Mesenchymal stem cell (in vitro differentiated cells and primary cell): ENCODE data around the gene GRM1.

Experiments
- DNase-seq: peaks from one replicate; pipeline ENCODE4 v3.0.0-alpha.2; 2013
- H2AFZ ChIP-seq: one replicate; pipeline ENCODE4 v1.6.1; 2013; ENCODE audit warnings: low read depth, mild to moderate bottlenecking, control low read depth, inconsistent platforms, low read length, moderate library complexity
- H2AK5ac ChIP-seq: 2 replicates; pipeline ENCODE4 v1.6.1; 2013; ENCODE audit warnings: low read length, moderate library complexity, mild to moderate bottlenecking, inconsistent platforms; ENCODE audit not compliant: severe bottlenecking
- H2BK120ac ChIP-seq: one replicate; pipeline ENCODE4 v1.6.1; 2013; ENCODE audit warnings: low read depth, mild to moderate bottlenecking, inconsistent platforms, low read length, moderate library complexity
- H2BK12ac ChIP-seq, 2 experiments: one replicate each; pipeline ENCODE4 v1.6.1; 2013; ENCODE audit warnings: inconsistent platforms in 2 of 2, low read length in 2 of 2, mild to moderate bottlenecking in 2 of 2, moderate library complexity in 2 of 2, control low read depth in 1 of 2
- H2BK15ac ChIP-seq: one replicate; pipeline ENCODE4 v1.6.1; 2013; ENCODE audit warnings: mild to moderate bottlenecking, low read depth, inconsistent platforms; ENCODE audit not compliant: poor library complexity, severe bottlenecking
- H2BK5ac ChIP-seq: 2 replicates; pipeline ENCODE4 v1.6.1; 2013; ENCODE audit warnings: low read depth, mild to moderate bottlenecking, low read length, control low read depth, inconsistent platforms; ENCODE audit not compliant: poor library complexity, severe bottlenecking
- H3K14ac ChIP-seq, 2 experiments: one replicate each; pipeline ENCODE4 v1.6.1; 2013; ENCODE audit warnings: inconsistent platforms in 2 of 2, low read length in 2 of 2, control low read depth in 1 of 2, mild to moderate bottlenecking in 1 of 2, moderate library complexity in 1 of 2
- H3K18ac ChIP-seq, 2 experiments: one replicate each; pipeline ENCODE4 v1.6.1; 2013; ENCODE audit warnings: inconsistent platforms in 2 of 2, low read length in 2 of 2, control low read depth in 1 of 2, low read depth in 1 of 2, mild to moderate bottlenecking in 1 of 2
- H3K23ac ChIP-seq, 2 experiments: one replicate each; pipeline ENCODE4 v1.6.1; 2013; ENCODE audit warnings: inconsistent platforms in 2 of 2, low read length in 2 of 2, mild to moderate bottlenecking in 2 of 2, moderate library complexity in 2 of 2, control low read depth in 1 of 2
- H3K27ac ChIP-seq: 2 replicates; pipeline ENCODE4 v1.5.1; 2013; ENCODE audit warnings: mild to moderate bottlenecking, moderate library complexity, low read length, control low read depth, inconsistent platforms; ENCODE audit not compliant: poor library complexity, severe bottlenecking
- H3K27me3 ChIP-seq, 2 experiments: 2 replicates each; pipeline versions ENCODE4 v1.6.1 to v1.7.0; 2013; ENCODE audit warnings: low read length in 2 of 2, mild to moderate bottlenecking in 2 of 2, moderate library complexity in 2 of 2, control low read depth in 1 of 2, inconsistent platforms in 1 of 2; ENCODE audit not compliant: control insufficient read depth in 1 of 2, insufficient read depth in 1 of 2
- H3K36me3 ChIP-seq, 2 experiments: 2 replicates each; pipeline versions ENCODE4 v1.6.1 to v1.7.0; 2013; ENCODE audit warnings: low read length in 2 of 2, control low read depth in 1 of 2, inconsistent platforms in 1 of 2, low read depth in 1 of 2, mild to moderate bottlenecking in 1 of 2; ENCODE audit not compliant: insufficient read depth in 2 of 2, control insufficient read depth in 1 of 2
- H3K4ac ChIP-seq, 2 experiments: one replicate each; pipeline ENCODE4 v1.6.1; 2013; ENCODE audit warnings: inconsistent platforms in 2 of 2, low read length in 2 of 2, mild to moderate bottlenecking in 2 of 2, moderate library complexity in 2 of 2, control low read depth in 1 of 2, low read depth in 1 of 2
- H3K4me1 ChIP-seq: 2 replicates; pipeline ENCODE4 v1.6.1; 2013; ENCODE audit warnings: low read depth, low read length, control low read depth; ENCODE audit not compliant: control insufficient read depth, insufficient read depth
- H3K4me2 ChIP-seq: 2 replicates; pipeline ENCODE4 v1.6.1; 2013; ENCODE audit warnings: low read length, mild to moderate bottlenecking, inconsistent platforms; ENCODE audit not compliant: poor library complexity, severe bottlenecking
- H3K4me3 ChIP-seq, 2 experiments: 2 replicates each; pipeline versions ENCODE4 v1.5.1 to v1.7.0; 2013; ENCODE audit warnings: low read length in 2 of 2, mild to moderate bottlenecking in 2 of 2, control low read depth in 1 of 2, low read depth in 1 of 2; ENCODE audit not compliant: insufficient read depth in 1 of 2
- H3K79me1 ChIP-seq: replicated peaks from 2 replicates; pipeline ENCODE4 v1.6.1; 2013; ENCODE audit warnings: mild to moderate bottlenecking, control low read depth, low read length, inconsistent platforms; ENCODE audit not compliant: poor library complexity, severe bottlenecking
- H3K9ac ChIP-seq: 2 replicates; pipeline ENCODE4 v1.7.0; 2013; ENCODE audit warnings: mild to moderate bottlenecking, low read length, moderate library complexity
- H3K9me3 ChIP-seq: 2 replicates; pipeline ENCODE4 v1.7.0; 2013; ENCODE audit warnings: mild to moderate bottlenecking, low read length; ENCODE audit not compliant: control insufficient read depth
- H4K8ac ChIP-seq: one replicate; pipeline ENCODE4 v1.6.1; 2013; ENCODE audit warnings: inconsistent platforms, mild to moderate bottlenecking, low read length, moderate library complexity
- H4K91ac ChIP-seq: one replicate; pipeline ENCODE4 v1.6.1; 2013; ENCODE audit warnings: mild to moderate bottlenecking, low read length, inconsistent platforms
- WGBS: methylation state at CpG from one replicate; pipeline ENCODE4 v1.1.7; 2013; ENCODE audit warnings: mixed read lengths; 5-methylcytosine and 5-hydroxymethylcytosine counted together

GRM1 gene

DNA sequence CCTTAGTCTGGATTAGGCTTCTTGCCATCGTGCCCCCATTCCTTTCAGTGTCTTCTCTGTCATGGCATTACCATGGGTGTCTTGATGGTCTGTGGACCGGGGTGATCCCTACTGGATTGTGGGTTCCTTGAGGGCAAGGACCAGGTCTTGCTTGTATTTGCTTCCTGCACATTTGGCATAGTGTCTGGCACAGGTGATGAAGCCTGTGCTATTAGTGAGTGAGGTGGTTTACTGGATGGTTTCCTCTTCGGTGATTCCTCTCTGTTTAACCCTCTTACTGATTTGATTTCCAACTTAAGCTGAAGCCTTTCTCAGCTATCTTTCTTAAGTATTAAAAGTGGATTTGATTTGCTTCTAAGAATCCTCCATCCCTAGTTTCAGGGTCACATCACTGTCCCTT, 162.3 kb downstream of the GRM1 start:
- no peaks in the 10 kb centered on the region for H3K36me3 ChIP-seq
- H2BK15ac ChIP-seq: no peak overlapping the region
- no peak overlapping the region for H3K27ac ChIP-seq
- H3K9ac ChIP-seq: no peak overlapping the region
- H2BK12ac ChIP-seq: no peak overlapping the region
- no peak overlapping the region for H3K4me2 ChIP-seq
- WGBS: 54% methylated on average over 2 of the region's 3 CpGs
- no peak overlapping the region for H2AFZ ChIP-seq
- no peak overlapping the region for H3K18ac ChIP-seq
- no peak overlapping the region for H3K4ac ChIP-seq
- no peak for DNase-seq
- no peak overlapping the region for H2AK5ac ChIP-seq
- no peak overlapping the region for H3K23ac ChIP-seq
- H3K4me3 ChIP-seq: no peak overlapping the region
- no peaks in the 10 kb centered on the region for H3K9me3 ChIP-seq
- no peaks in the 10 kb centered on the region for H3K27me3 ChIP-seq
- H2BK120ac ChIP-seq: no peak overlapping the region
- no peak overlapping the region for H4K8ac ChIP-seq
- H3K4me1 ChIP-seq: no peaks in the 10 kb centered on the region
- H2BK5ac ChIP-seq: no peak overlapping the region
- H4K91ac ChIP-seq: no peak overlapping the region
- H3K79me1 ChIP-seq: no peaks in the 10 kb centered on the region
- no peak overlapping the region for H3K14ac ChIP-seq

DNA sequence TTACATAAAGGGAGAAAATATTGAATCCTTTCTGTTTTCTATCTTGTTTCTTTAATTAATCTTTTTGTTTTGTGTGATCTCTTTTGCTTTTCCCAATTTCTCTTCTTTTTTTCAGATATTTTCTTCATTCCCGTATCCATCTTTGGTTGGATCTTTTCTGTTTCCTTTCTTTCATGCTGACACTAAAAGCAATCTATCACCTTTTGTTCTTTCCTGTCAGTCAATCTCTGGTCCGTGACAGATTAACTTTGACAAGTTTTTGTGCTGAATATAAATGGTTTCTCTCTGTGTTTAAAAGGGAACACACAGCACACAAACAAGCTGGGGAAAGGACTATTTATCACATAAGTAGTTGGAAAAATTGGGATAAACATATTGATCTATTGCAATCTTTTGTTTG, 162.8 kb downstream of the GRM1 start:
- H2AK5ac ChIP-seq: no peak overlapping the region
- 71% methylated on average over 2 of the region's 2 CpGs for WGBS
- DNase-seq: no peak

DNA sequence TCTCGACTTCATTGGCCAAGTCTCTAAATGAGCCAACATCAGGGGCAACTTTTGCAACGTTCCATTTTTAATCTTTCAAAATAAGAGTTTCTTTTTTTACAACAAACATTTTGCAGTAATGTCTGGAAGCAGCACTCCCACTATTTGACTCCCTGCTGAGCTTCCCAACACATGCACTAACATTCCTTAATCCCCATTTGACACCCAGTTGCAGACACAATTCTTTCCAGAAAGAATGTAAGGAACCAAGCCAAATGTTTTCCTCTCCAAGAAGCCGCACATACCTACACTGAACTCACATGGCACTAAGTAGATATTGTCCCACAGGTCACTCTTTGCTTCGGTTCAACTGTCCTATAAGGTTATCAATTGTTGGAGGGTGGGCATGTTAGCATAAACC, 165.6 kb downstream of the GRM1 start:
- 62% methylated on average over 3 of the region's 4 CpGs for WGBS
- Histone ChIP-seq H3K79me1 (no peaks in the 10 kb centered on the region), H2AFZ (no peak overlapping the region), H4K8ac (no peak overlapping the region), H3K4me1 (no peaks in the 10 kb centered on the region), H2BK15ac (no peak overlapping the region), H3K9me3 (no peaks in the 10 kb centered on the region), H2BK120ac (no peak overlapping the region), H2BK5ac (no peak overlapping the region), H3K9ac (no peak overlapping the region), H3K4me3 (no peak overlapping the region), H3K27ac (no peak overlapping the region), H4K91ac (no peak overlapping the region), H3K14ac (no peak overlapping the region), H3K18ac (no peak overlapping the region), H2AK5ac (no peak overlapping the region), H2BK12ac (no peak overlapping the region), H3K4ac (no peak overlapping the region), H3K27me3 (no peaks in the 10 kb centered on the region), H3K23ac (no peak overlapping the region), H3K4me2 (no peak overlapping the region), H3K36me3 (no peaks in the 10 kb centered on the region)
- DNase-seq: no peak

More for the DNA sequence above, 162.8 kb downstream of the GRM1 start:
- Histone ChIP-seq H3K14ac (no peak overlapping the region), H3K4me1 (no peaks in the 10 kb centered on the region), H3K9me3 (no peaks in the 10 kb centered on the region), H2AFZ (no peak overlapping the region), H3K4me2 (no peak overlapping the region), H2BK15ac (no peak overlapping the region), H3K27ac (no peak overlapping the region), H3K27me3 (no peaks in the 10 kb centered on the region), H3K4me3 (no peak overlapping the region), H4K8ac (no peak overlapping the region), H3K18ac (no peak overlapping the region), H2BK120ac (no peak overlapping the region), H2BK12ac (no peak overlapping the region), H3K23ac (no peak overlapping the region), H3K79me1 (no peaks in the 10 kb centered on the region), H3K9ac (no peak overlapping the region), H3K36me3 (no peaks in the 10 kb centered on the region), H4K91ac (no peak overlapping the region), H3K4ac (no peak overlapping the region), H2BK5ac (no peak overlapping the region)

DNA sequence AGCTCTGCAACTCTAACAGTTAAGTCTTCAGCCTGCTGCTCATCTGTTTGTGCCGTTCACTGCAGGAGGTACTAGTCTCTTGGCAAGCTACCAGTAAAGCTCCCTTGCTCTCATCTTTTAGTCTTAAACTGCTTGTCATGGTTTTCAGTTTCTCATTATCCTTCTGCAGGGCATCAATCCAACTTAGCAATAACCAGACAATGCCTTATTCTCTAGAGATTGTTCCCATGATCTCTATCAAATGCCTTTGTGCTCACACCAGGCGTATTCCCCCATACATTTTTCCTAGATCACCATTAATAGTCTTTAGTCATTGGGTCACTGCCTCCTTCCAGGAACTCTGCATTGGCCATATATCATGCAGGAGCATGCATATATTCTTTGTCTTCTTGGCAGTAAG, 171.3 kb downstream of the GRM1 start:
- no peak for DNase-seq
- Histone ChIP-seq H2BK15ac (no peak overlapping the region), H2BK5ac (no peak overlapping the region), H3K79me1 (no peaks in the 10 kb centered on the region), H3K4ac (no peak overlapping the region), H3K14ac (no peak overlapping the region), H2AFZ (no peak overlapping the region), H3K9me3 (no peaks in the 10 kb centered on the region), H3K27ac (no peak overlapping the region), H3K36me3 (no peaks in the 10 kb centered on the region), H3K23ac (no peak overlapping the region), H2BK120ac (no peak overlapping the region), H3K9ac (no peak overlapping the region), H2AK5ac (no peak overlapping the region), H4K8ac (no peak overlapping the region), H4K91ac (no peak overlapping the region), H3K4me2 (no peak overlapping the region), H3K4me1 (no peaks in the 10 kb centered on the region), H3K4me3 (no peak overlapping the region), H3K18ac (no peak overlapping the region), H3K27me3 (no peaks in the 10 kb centered on the region), H2BK12ac (no peak overlapping the region)
- 90% methylated on average over 2 of the region's 2 CpGs for WGBS
